Mammary epithelial cell (primary cell): ENCODE data around the gene MGAT4C.

Experiments
- CTCF ChIP-seq, 2 donors: IDR thresholded peaks in 1 of 2; conservative IDR thresholded peaks in 1 of 2; 2 replicates each; pipeline ENCODE4 v1.5.1; 2011 to 2012; ENCODE audit warnings: inconsistent platforms in 2 of 2, low read length in 2 of 2, mild to moderate bottlenecking in 2 of 2, control low read depth in 1 of 2, low read depth in 1 of 2; ENCODE audit not compliant: insufficient read depth in 1 of 2; ENCODE audit errors: extremely low read depth in 1 of 2
- EZH2 ChIP-seq: IDR thresholded peaks from 2 replicates; pipeline ENCODE4 v1.6.1; 2012; ENCODE audit warnings: low read length, inconsistent platforms, borderline replicate concordance

- TF ChIP-seq CTCF (conservative IDR thresholded peaks at IDR 0.05 in 1 of 2, IDR thresholded peaks at IDR 0.05 in 1 of 2; ENCODE audit: extremely low read depth in 1 of 2, insufficient read depth in 1 of 2, low read depth in 1 of 2, low read length in 2 of 2), result no peak
- TF ChIP-seq EZH2, result no peak
Measured at GRCh38 chr12:86256163-86256562, at the start of gene MGAT4C.
